Panc1 (cell line): Measurements from ENCODE around the gene LDHD. TPM values are rescaled to one million over a fixed set of nuclear protein-coding genes. Genes with fewer than 3 reads are reported as not detected.
A peak's percentile ranks its signal among the peaks of the same experiment; 100 is the strongest.

Experiments used
- ATAC-seq: fragments of 200-7000 bp; cut with Tn5 transposase; 2 replicates; pipeline ENCODE4 v1.9.1; 2020; ENCODE audit warnings: mild to moderate bottlenecking, moderate library complexity
- BruUV-seq: library from RNA; stranded (reverse); fragments of 400-500 nt; replicated peaks from 2 replicates; lab custom pipeline; 2021; lab: Mats Ljungman, UMichigan
- CTCF ChIA-PET: fragments of 300-600 bp; sonication (Branson Sonifier 250); formaldehyde crosslinking; loops from one replicate; lab custom pipeline; 2022; ENCODE audit warnings: antibody characterized with exemption; lab: Charles Lee
- POLR2A ChIA-PET: fragments of 300-600 bp; sonication (Branson Sonifier 250); formaldehyde crosslinking; loops from one replicate; lab custom pipeline; 2022; ENCODE audit warnings: antibody characterized with exemption; lab: Charles Lee
- DNase-seq: peaks from one replicate; pipeline ENCODE4 v3.0.0-alpha.2; 2010; ENCODE audit warnings: low read depth, low spot score
- H3K27ac ChIP-seq: 2 replicates; pipeline ENCODE4 v1.5.1; 2011; ENCODE audit warnings: mild to moderate bottlenecking, low read length, inconsistent platforms
- H3K27me3 ChIP-seq: fragments of 200-500 bp; sonication (Bioruptor generic); 2 replicates; pipeline ENCODE4 v1.6.0; 2014; ENCODE audit warnings: low read length, inconsistent platforms; ENCODE audit not compliant: control insufficient read depth, insufficient read depth
- H3K36me3 ChIP-seq: fragments of 200-500 bp; sonication (Bioruptor generic); 2 replicates; pipeline ENCODE4 v1.5.1; 2014; ENCODE audit warnings: inconsistent platforms, mild to moderate bottlenecking, low read length, moderate library complexity; ENCODE audit not compliant: control insufficient read depth, insufficient read depth
- H3K4me1 ChIP-seq: 2 replicates; pipeline ENCODE4 v1.5.1; 2011; ENCODE audit warnings: inconsistent platforms, mild to moderate bottlenecking, low read length, moderate library complexity; ENCODE audit not compliant: control insufficient read depth, insufficient read depth
- H3K4me3 ChIP-seq, 2 experiments: 2 replicates each; pipeline ENCODE4 v1.5.1; 2011 to 2012; ENCODE audit warnings: low read depth in 2 of 2, low read length in 2 of 2, mild to moderate bottlenecking in 2 of 2, inconsistent platforms in 1 of 2, moderate library complexity in 1 of 2
- H3K9me3 ChIP-seq: fragments of 200-500 bp; sonication (Bioruptor generic); 2 replicates; pipeline ENCODE4 v1.5.1; 2014; ENCODE audit warnings: low read depth, mild to moderate bottlenecking, inconsistent platforms, low read length, moderate library complexity; ENCODE audit not compliant: control insufficient read depth, insufficient read depth
- POLR2AphosphoS5 ChIP-seq: IDR thresholded peaks from 2 replicates; pipeline ENCODE4 v1.6.1; 2012; ENCODE audit warnings: mild to moderate bottlenecking, low read depth, low read length, moderate library complexity
- SIN3A ChIP-seq: IDR thresholded peaks from 2 replicates; pipeline ENCODE4 v1.6.1; 2012; ENCODE audit warnings: low read depth, mild to moderate bottlenecking, low read length, moderate library complexity, borderline replicate concordance; ENCODE audit not compliant: insufficient read depth
- TCF7L2 ChIP-seq: IDR thresholded peaks from 2 replicates; pipeline ENCODE4 v1.6.1; 2011; ENCODE audit warnings: mild to moderate bottlenecking, low read depth, low read length, inconsistent platforms
- in situ Hi-C: cut with HindIII; loops from 2 replicates; pipeline ENCODE4 v1.10.0; 2016; ENCODE audit warnings: low sequenced_read_pairs, low pct_unique_long_range_greater_than_20kb
- intact Hi-C: fragments of 100-400 bp; cut with micrococcal nuclease; formaldehyde crosslinking; loops from one replicate; pipeline ENCODE4 v1.10.0; 2022; ENCODE audit not compliant: unreplicated experiment
- total RNA-seq: library from RNA; stranded (reverse); gene quantifications from one replicate; pipeline ENCODE4 v1.2.1, GENCODE V29; 2021; ENCODE audit not compliant: unreplicated experiment
- TF ChIP-seq, protein P1 (sequence below), 2 experiments: IDR thresholded peaks; 2 replicates each; pipeline ENCODE4 v1.6.1; 2011 to 2012; ENCODE audit warnings: low read depth in 2 of 2, control low read depth in 1 of 2, low read length in 1 of 2, mild to moderate bottlenecking in 1 of 2, moderate library complexity in 1 of 2; ENCODE audit not compliant: insufficient read depth in 1 of 2
- TF ChIP-seq, protein P2 (sequence below): fragments of 450-650 bp; IDR thresholded peaks from 2 replicates; pipeline ENCODE4 v1.5.1; 2017; ENCODE audit warnings: mild to moderate bottlenecking

The LDHD gene
- total RNA-seq, 1 experiment from 2014 or later: 3.1 TPM

DNA sequence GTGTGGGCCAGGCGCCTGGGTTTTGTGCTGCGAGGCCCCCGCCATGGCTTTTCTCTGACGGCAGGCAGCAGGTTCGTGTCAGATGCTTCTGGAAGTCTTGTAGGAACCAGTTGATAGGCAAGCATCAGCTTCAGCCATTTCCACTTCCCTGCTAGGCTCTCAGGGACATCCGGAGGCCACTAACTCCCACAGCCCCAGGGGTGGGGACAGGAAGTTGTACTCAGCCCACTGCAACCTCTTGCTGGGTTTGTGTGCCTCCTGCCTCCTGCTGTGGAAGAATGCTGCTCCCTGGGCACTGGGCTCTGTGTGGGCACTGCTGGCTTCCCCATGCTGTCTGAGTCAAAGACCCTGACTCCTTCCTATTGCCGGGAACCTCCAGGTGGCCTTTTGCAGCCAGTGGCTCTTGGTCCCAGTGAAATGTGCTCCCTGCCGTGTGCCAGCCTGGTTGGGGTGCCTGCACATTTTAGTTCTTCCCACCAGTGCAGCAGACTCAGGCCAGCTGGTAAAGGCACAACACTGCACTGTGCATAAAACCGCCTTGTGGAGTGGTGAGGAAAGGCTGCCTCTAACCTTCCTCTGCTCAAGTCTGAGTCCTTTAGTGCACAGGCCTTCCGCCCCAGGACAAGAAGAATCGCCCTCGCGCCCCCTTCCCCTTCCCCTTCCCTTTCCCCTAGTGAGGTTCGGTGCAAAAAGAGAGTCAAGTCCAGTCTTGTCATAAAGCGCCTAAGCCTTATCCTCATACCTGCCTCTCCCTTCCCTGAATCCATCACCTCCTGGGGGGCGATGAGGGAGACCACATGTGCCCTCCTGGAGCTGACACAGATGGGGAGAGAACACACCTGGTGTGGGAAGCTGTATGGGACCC, 16.6 kb downstream of the LDHD start:
- TF ChIP-seq SIN3A (no peak), TCF7L2 (no peak)
- no peaks in the 10 kb centered on the region for H3K36me3 ChIP-seq
- H3K4me3 ChIP-seq: no peak overlapping the region
- BruUV-seq: no TSS peak
- no peak overlapping the region for H3K27ac ChIP-seq
- no peaks in the 10 kb centered on the region for H3K27me3 ChIP-seq
- in situ Hi-C loops (no loop called here), intact Hi-C loops (no loop called here)
- DNase-seq: no peak
- ChIA-PET CTCF (no interaction called here), POLR2A (no interaction called here)
- peak; percentile 45; the same call in 1 of the 2 replicates for ATAC-seq
- no peaks in the 10 kb centered on the region for H3K9me3 ChIP-seq
- H3K4me1 ChIP-seq: peaks cover 5% of the 10 kb centered on the region

DNA sequence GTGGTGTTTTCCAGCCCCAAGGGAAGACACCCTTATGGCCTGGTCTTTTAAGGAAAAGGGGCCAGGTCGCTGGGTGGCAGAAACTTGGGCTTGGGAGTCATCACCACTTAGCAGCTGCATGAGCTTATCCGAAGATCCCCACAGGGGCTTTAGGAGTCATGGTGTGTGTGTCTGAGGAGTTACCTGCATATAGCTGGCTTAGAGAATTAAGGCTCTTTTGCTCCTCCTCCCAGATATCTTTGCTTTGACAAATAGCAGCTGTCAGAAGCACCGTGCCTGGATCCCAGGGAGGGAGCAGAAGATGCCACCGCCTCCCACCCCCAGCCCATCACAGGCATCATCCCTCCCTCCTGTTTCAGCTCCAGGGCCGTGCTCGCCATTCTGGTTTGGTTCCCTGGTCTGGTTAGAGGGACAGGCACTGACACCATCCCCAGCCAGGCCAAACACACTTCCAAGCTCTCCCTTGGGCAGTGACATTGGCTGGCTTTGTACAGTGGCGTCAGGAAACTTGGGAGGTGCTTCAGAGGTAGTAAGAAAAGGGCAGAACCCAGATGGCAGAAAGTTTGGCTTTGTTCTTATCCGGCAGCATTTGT, 17.4 kb downstream of the LDHD start:
- in situ Hi-C loops: no loop called here
- H3K36me3 ChIP-seq: no peaks in the 10 kb centered on the region
- intact Hi-C loops: no loop called here
- TF ChIP-seq SIN3A (no peak), POLR2AphosphoS5 (no peak)
- TF ChIP-seq, protein P1, sequence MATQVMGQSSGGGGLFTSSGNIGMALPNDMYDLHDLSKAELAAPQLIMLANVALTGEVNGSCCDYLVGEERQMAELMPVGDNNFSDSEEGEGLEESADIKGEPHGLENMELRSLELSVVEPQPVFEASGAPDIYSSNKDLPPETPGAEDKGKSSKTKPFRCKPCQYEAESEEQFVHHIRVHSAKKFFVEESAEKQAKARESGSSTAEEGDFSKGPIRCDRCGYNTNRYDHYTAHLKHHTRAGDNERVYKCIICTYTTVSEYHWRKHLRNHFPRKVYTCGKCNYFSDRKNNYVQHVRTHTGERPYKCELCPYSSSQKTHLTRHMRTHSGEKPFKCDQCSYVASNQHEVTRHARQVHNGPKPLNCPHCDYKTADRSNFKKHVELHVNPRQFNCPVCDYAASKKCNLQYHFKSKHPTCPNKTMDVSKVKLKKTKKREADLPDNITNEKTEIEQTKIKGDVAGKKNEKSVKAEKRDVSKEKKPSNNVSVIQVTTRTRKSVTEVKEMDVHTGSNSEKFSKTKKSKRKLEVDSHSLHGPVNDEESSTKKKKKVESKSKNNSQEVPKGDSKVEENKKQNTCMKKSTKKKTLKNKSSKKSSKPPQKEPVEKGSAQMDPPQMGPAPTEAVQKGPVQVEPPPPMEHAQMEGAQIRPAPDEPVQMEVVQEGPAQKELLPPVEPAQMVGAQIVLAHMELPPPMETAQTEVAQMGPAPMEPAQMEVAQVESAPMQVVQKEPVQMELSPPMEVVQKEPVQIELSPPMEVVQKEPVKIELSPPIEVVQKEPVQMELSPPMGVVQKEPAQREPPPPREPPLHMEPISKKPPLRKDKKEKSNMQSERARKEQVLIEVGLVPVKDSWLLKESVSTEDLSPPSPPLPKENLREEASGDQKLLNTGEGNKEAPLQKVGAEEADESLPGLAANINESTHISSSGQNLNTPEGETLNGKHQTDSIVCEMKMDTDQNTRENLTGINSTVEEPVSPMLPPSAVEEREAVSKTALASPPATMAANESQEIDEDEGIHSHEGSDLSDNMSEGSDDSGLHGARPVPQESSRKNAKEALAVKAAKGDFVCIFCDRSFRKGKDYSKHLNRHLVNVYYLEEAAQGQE (IDR thresholded peaks at IDR 0.05; ENCODE audit: insufficient read depth in 1 of 2, low read depth in 2 of 2, low read length in 1 of 2): no peak
- ChIA-PET CTCF (no interaction called here), POLR2A (no interaction called here)
- no peak for ATAC-seq
- no peak overlapping the region for H3K4me3 ChIP-seq
- no peak for DNase-seq
- BruUV-seq: no TSS peak
- H3K4me1 ChIP-seq: peaks cover 5% of the 10 kb centered on the region
- H3K9me3 ChIP-seq: no peaks in the 10 kb centered on the region
- H3K27me3 ChIP-seq: no peaks in the 10 kb centered on the region
- no peak overlapping the region for H3K27ac ChIP-seq

DNA sequence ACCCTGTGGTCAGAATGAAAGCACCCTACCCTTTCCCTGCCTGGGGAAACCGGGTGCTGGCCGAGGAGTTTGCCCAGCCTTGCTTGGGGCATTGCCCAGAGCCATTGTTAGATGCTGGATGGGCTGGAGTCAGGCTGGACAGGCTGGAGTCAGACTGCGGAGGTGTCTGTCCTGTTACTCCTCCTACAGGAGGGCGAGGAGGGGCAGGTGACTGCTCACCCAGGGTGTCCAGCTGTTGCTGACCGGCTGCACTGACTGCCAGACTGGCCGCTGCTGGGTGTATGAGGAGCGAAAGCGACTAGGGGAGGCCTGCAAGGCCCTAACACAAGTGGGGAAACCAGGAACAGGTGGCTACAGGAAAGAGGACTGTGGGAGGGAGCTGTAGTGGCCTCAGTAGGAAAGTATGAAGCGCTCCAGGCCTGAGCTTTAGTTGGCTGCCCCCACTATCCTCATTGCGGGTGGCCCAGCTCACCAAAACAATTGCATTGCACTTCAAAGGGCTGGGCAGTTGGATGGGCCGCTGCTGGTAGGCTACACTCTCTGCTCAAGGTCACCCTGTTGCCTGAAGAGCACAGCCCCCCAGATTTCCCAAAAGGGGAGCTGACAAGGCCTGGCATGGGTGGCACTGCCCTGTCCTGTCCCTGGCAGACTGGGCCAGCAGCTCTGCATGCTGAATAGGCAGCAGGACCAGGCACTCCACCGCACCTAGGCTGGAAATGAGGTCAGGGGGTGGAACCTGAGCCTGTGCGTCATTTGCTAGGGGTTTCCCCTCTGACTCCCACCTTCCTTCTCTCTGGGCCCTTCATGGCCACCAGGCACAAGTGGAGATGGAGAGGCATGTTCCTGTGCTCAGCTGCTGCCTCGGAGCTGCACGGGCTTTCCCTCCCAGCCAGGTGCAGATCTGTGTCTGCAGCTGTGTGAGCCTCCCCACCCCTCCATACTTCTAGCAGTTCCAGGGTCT, 18.4 kb downstream of the LDHD start:
- ChIA-PET POLR2A (interaction anchor here (0.6 kb wide), 1 partner anchor 67 kb away, joined by 8 read pairs; no protein-coding TSS in a partner anchor), CTCF (no interaction called here)
- in situ Hi-C loops: no loop called here
- Histone ChIP-seq H3K36me3 (no peaks in the 10 kb centered on the region), H3K9me3 (no peaks in the 10 kb centered on the region), H3K27ac (no peak overlapping the region), H3K27me3 (no peaks in the 10 kb centered on the region), H3K4me3 (no peak overlapping the region), H3K4me1 (peaks cover 5% of the 10 kb centered on the region)
- TF ChIP-seq, protein P1 (IDR thresholded peaks at IDR 0.05; ENCODE audit: insufficient read depth in 1 of 2, low read depth in 2 of 2, low read length in 1 of 2): no peak
- TF ChIP-seq TCF7L2: no peak
- no peak for TF ChIP-seq SIN3A
- no peak for TF ChIP-seq POLR2AphosphoS5
- TF ChIP-seq, protein P2, sequence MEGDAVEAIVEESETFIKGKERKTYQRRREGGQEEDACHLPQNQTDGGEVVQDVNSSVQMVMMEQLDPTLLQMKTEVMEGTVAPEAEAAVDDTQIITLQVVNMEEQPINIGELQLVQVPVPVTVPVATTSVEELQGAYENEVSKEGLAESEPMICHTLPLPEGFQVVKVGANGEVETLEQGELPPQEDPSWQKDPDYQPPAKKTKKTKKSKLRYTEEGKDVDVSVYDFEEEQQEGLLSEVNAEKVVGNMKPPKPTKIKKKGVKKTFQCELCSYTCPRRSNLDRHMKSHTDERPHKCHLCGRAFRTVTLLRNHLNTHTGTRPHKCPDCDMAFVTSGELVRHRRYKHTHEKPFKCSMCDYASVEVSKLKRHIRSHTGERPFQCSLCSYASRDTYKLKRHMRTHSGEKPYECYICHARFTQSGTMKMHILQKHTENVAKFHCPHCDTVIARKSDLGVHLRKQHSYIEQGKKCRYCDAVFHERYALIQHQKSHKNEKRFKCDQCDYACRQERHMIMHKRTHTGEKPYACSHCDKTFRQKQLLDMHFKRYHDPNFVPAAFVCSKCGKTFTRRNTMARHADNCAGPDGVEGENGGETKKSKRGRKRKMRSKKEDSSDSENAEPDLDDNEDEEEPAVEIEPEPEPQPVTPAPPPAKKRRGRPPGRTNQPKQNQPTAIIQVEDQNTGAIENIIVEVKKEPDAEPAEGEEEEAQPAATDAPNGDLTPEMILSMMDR: no peak
- ATAC-seq (no peak), DNase-seq (no peak)
- intact Hi-C loops: no loop called here
- BruUV-seq: no TSS peak
